ENCODE results near the gene INTS3.

GRCh38 chr1:153769221-153769620 lies 41.4 kb downstream of the INTS3 start:
- TF ChIP-seq, protein P1, sequence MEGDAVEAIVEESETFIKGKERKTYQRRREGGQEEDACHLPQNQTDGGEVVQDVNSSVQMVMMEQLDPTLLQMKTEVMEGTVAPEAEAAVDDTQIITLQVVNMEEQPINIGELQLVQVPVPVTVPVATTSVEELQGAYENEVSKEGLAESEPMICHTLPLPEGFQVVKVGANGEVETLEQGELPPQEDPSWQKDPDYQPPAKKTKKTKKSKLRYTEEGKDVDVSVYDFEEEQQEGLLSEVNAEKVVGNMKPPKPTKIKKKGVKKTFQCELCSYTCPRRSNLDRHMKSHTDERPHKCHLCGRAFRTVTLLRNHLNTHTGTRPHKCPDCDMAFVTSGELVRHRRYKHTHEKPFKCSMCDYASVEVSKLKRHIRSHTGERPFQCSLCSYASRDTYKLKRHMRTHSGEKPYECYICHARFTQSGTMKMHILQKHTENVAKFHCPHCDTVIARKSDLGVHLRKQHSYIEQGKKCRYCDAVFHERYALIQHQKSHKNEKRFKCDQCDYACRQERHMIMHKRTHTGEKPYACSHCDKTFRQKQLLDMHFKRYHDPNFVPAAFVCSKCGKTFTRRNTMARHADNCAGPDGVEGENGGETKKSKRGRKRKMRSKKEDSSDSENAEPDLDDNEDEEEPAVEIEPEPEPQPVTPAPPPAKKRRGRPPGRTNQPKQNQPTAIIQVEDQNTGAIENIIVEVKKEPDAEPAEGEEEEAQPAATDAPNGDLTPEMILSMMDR (conservative IDR thresholded peaks at IDR 0.05; ENCODE audit: low read length): no peak
- TF ChIP-seq EZH2phosphoT487 (IDR thresholded peaks at IDR 0.05; ENCODE audit: borderline replicate concordance): no peak
